HepG2 (cell line): Measurements from ENCODE around the gene CHD9NB.

ENCODE experiments used
- HDAC2 ChIP-seq: sonication (generic); formaldehyde crosslinking; IDR thresholded peaks from 2 replicates; pipeline ENCODE4 v1.4.0; 2020; ENCODE audit warnings: missing genetic modification reagents
- MXI1 ChIP-seq: IDR thresholded peaks from 3 replicates; pipeline ENCODE4 v1.6.1; 2012; ENCODE audit warnings: low read depth, low read length, inconsistent platforms, borderline replicate concordance
- NFIB ChIP-seq: sonication (generic); formaldehyde crosslinking; IDR thresholded peaks from 2 replicates; pipeline ENCODE4 v1.9.0; 2021; ENCODE audit warnings: missing genetic modification reagents, mild to moderate bottlenecking, borderline replicate concordance
- ZBTB8A ChIP-seq: sonication (generic); formaldehyde crosslinking; IDR thresholded peaks from 2 replicates; pipeline ENCODE4 v1.4.0; 2020; ENCODE audit warnings: mild to moderate bottlenecking, low read depth, missing genetic modification reagents, borderline replicate concordance
- ZFP62 ChIP-seq: sonication (generic); formaldehyde crosslinking; IDR thresholded peaks from 2 replicates; pipeline ENCODE4 v1.4.0; 2020; ENCODE audit warnings: missing genetic modification reagents
- TF ChIP-seq, protein P1 (sequence below): sonication (generic); formaldehyde crosslinking; IDR thresholded peaks from 2 replicates; pipeline ENCODE4 v1.5.0; 2020; ENCODE audit warnings: mild to moderate bottlenecking, missing genetic modification reagents, moderate library complexity
- TF ChIP-seq, protein P2 (sequence below): sonication (generic); formaldehyde crosslinking; IDR thresholded peaks from 2 replicates; pipeline ENCODE4 v1.8.1; 2022; ENCODE audit warnings: mild to moderate bottlenecking, missing genetic modification reagents
- TF ChIP-seq, protein P3 (sequence below): sonication (generic); formaldehyde crosslinking; IDR thresholded peaks from 2 replicates; pipeline ENCODE4 v1.4.0; 2020; ENCODE audit warnings: missing genetic modification reagents

DNA sequence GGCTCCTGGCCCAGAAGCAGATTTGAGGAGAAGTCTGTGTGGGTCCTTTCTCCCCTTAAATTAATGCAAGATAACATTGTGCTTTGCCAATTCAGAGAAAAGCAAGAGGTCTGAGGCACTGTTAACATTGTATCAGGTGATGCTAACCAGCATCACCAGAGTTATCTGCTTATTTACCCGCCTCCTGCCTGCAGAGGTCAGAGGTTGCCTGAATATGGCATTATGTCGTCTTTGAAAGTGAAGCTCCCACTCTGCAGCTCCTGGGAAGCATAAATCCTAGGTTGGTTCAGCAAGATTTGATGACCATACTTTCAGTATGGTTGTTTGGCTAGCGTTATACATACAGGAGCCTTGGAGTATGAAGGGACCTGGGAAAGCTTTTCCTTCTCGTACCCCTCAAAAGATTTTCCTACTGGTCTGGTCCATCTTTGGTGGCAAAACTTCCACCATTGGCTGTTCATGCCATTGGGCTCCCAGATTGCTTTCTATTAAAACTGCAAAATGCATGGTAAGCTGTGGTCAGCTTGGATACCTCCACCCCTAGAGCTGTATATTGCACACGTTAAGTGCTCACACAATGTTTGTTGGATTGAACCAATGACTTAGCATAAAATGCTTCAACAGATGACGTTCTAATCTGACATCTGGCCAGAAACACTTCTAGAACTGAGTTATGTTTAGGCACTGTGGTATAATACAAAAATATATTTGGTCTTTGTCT lies 26.2 kb upstream of the CHD9NB start:
- TF ChIP-seq MXI1 (no peak), HDAC2 (CRISPR knock-in tag) (no peak), ZBTB8A (CRISPR knock-in tag) (no peak), ZFP62 (CRISPR knock-in tag) (no peak), NFIB (CRISPR knock-in tag) (no peak)
- TF ChIP-seq, protein P1, sequence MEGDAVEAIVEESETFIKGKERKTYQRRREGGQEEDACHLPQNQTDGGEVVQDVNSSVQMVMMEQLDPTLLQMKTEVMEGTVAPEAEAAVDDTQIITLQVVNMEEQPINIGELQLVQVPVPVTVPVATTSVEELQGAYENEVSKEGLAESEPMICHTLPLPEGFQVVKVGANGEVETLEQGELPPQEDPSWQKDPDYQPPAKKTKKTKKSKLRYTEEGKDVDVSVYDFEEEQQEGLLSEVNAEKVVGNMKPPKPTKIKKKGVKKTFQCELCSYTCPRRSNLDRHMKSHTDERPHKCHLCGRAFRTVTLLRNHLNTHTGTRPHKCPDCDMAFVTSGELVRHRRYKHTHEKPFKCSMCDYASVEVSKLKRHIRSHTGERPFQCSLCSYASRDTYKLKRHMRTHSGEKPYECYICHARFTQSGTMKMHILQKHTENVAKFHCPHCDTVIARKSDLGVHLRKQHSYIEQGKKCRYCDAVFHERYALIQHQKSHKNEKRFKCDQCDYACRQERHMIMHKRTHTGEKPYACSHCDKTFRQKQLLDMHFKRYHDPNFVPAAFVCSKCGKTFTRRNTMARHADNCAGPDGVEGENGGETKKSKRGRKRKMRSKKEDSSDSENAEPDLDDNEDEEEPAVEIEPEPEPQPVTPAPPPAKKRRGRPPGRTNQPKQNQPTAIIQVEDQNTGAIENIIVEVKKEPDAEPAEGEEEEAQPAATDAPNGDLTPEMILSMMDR = no peak
- TF ChIP-seq, protein P2, sequence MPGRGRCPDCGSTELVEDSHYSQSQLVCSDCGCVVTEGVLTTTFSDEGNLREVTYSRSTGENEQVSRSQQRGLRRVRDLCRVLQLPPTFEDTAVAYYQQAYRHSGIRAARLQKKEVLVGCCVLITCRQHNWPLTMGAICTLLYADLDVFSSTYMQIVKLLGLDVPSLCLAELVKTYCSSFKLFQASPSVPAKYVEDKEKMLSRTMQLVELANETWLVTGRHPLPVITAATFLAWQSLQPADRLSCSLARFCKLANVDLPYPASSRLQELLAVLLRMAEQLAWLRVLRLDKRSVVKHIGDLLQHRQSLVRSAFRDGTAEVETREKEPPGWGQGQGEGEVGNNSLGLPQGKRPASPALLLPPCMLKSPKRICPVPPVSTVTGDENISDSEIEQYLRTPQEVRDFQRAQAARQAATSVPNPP (CRISPR knock-in tag) = no peak
- TF ChIP-seq, protein P3, sequence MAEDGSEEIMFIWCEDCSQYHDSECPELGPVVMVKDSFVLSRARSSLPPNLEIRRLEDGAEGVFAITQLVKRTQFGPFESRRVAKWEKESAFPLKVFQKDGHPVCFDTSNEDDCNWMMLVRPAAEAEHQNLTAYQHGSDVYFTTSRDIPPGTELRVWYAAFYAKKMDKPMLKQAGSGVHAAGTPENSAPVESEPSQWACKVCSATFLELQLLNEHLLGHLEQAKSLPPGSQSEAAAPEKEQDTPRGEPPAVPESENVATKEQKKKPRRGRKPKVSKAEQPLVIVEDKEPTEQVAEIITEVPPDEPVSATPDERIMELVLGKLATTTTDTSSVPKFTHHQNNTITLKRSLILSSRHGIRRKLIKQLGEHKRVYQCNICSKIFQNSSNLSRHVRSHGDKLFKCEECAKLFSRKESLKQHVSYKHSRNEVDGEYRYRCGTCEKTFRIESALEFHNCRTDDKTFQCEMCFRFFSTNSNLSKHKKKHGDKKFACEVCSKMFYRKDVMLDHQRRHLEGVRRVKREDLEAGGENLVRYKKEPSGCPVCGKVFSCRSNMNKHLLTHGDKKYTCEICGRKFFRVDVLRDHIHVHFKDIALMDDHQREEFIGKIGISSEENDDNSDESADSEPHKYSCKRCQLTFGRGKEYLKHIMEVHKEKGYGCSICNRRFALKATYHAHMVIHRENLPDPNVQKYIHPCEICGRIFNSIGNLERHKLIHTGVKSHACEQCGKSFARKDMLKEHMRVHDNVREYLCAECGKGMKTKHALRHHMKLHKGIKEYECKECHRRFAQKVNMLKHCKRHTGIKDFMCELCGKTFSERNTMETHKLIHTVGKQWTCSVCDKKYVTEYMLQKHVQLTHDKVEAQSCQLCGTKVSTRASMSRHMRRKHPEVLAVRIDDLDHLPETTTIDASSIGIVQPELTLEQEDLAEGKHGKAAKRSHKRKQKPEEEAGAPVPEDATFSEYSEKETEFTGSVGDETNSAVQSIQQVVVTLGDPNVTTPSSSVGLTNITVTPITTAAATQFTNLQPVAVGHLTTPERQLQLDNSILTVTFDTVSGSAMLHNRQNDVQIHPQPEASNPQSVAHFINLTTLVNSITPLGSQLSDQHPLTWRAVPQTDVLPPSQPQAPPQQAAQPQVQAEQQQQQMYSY (CRISPR knock-in tag) = no peak
